ENCODE measurements around the gene SERINC4.

Gene SERINC4

GRCh38 chr15:43748376-43748775, 51.6 kb downstream of the SERINC4 start:
- DNase-seq = peak; percentile 26

GRCh38 chr15:43746903-43747309, 53.1 kb downstream of the SERINC4 start:
- peak; percentile 27 for DNase-seq

- peak; percentile 84 for DNase-seq
These were observed 53.6 kb downstream of the SERINC4 start, which contains the start of gene PDIA3 for GRCh38 chr15:43746245-43746902. TSS of gene PDIA3 (plus strand) at chr15:43746438. CDS start at chr15:43746540, 102 bp downstream.

All from HCEC 1CT (cell line).